GM19397 (cell line): ENCODE results near the gene HOXC4.
A peak's percentile ranks its signal among the peaks of the same experiment; 100 is the strongest.
"Not testable (repeated sequence)": the region's sequence is repeated elsewhere in the genome, so short reads cannot be mapped to it uniquely, and the experiment has no call there.

Experiments used
- ATAC-seq: cut with Tn5 transposase; IDR thresholded peaks from one replicate; pipeline ENCODE4 v1.9.1; 2021; ENCODE audit warnings: mild to moderate bottlenecking, moderate library complexity; ENCODE audit not compliant: unreplicated experiment

Gene HOXC4

GRCh38 chr12:54053003-54053750, 458 bp upstream of the HOXC4 start:
- ATAC-seq: peak; percentile 76

GRCh38 chr12:54054742-54055194, 1.1 kb downstream of the HOXC4 start:
- no peak for ATAC-seq

- ATAC-seq: no peak
These were observed 1.9 kb downstream of the HOXC4 start for GRCh38 chr12:54055552-54055951.

- no peak for ATAC-seq
These were observed 2.5 kb downstream of the HOXC4 start for GRCh38 chr12:54056110-54056509.

- no peak for ATAC-seq
These were observed 4.6 kb downstream of the HOXC4 start for GRCh38 chr12:54058128-54058768.

GRCh38 chr12:54059668-54060067, 6.0 kb downstream of the HOXC4 start:
- ATAC-seq: no peak

- ATAC-seq: no peak
These were observed 6.7 kb downstream of the HOXC4 start for GRCh38 chr12:54060174-54060974.

GRCh38 chr12:54060975-54061778, 7.5 kb downstream of the HOXC4 start:
- ATAC-seq: no peak

- ATAC-seq: no peak
These were observed 12.0 kb downstream of the HOXC4 start for GRCh38 chr12:54065677-54066076.

GRCh38 chr12:54066408-54066807, 12.8 kb downstream of the HOXC4 start:
- ATAC-seq: no peak

- no peak for ATAC-seq
These were observed 14.9 kb downstream of the HOXC4 start for GRCh38 chr12:54068418-54069070.

GRCh38 chr12:54071942-54072341, 18.3 kb downstream of the HOXC4 start:
- ATAC-seq: no peak

GRCh38 chr12:54074308-54074707, 20.7 kb downstream of the HOXC4 start:
- ATAC-seq: no peak

GRCh38 chr12:54075409-54075808, 21.8 kb downstream of the HOXC4 start:
- ATAC-seq: no peak

- ATAC-seq: no peak
These were observed 22.3 kb downstream of the HOXC4 start for GRCh38 chr12:54075974-54076373.

- not testable (repeated sequence) for ATAC-seq
These were observed 24.2 kb downstream of the HOXC4 start for GRCh38 chr12:54077843-54078242.

GRCh38 chr12:54079115-54079514, 25.5 kb downstream of the HOXC4 start:
- ATAC-seq: not testable (repeated sequence)

GRCh38 chr12:54080008-54080924, 26.6 kb downstream of the HOXC4 start:
- not testable (repeated sequence) for ATAC-seq

- not testable (repeated sequence) for ATAC-seq
These were observed 27.4 kb downstream of the HOXC4 start for GRCh38 chr12:54081053-54081514.
